Keratinocyte (primary cell): Measurements from ENCODE around the gene ARHGAP18. TPM values are rescaled to one million over a fixed set of nuclear protein-coding genes. Genes with fewer than 3 reads are reported as not detected.

Experiments
- DNase-seq: peaks from one replicate; pipeline ENCODE4 v3.0.0-alpha.2; 2011; ENCODE audit warnings: low read depth, missing footprints, low spot score
- FAIRE-seq: peaks from 2 replicates; lab custom pipeline; 2011; peaks lifted over from hg19 to GRCh38; lab: Jason Lieb, UNC
- H2AFZ ChIP-seq: 2 replicates; pipeline ENCODE4 v1.6.0; 2012; ENCODE audit warnings: low read length, control low read depth, inconsistent platforms; ENCODE audit not compliant: control insufficient read depth
- H3K27ac ChIP-seq: 2 replicates; pipeline ENCODE4 v1.5.1; 2011; ENCODE audit warnings: low read length; ENCODE audit not compliant: control insufficient read depth, insufficient read depth
- H3K27me3 ChIP-seq: 3 replicates; pipeline ENCODE4 v1.6.0; 2011; ENCODE audit warnings: low read length; ENCODE audit not compliant: control insufficient read depth, insufficient read depth; ENCODE audit errors: extremely low read depth
- H3K36me3 ChIP-seq, 2 experiments: 2 replicates in 1 of 2; 3 replicates in 1 of 2; pipeline ENCODE4 v1.5.1; 2011; ENCODE audit warnings: low read length in 2 of 2, mild to moderate bottlenecking in 1 of 2; ENCODE audit not compliant: control insufficient read depth in 2 of 2, insufficient read depth in 2 of 2; ENCODE audit errors: extremely low read depth in 1 of 2
- H3K4me1 ChIP-seq: 3 replicates; pipeline ENCODE4 v1.5.1; 2011; ENCODE audit warnings: low read length; ENCODE audit not compliant: control insufficient read depth, insufficient read depth; ENCODE audit errors: extremely low read depth
- H3K4me2 ChIP-seq: 3 replicates; pipeline ENCODE4 v1.6.0; 2011; ENCODE audit warnings: low read depth, low read length; ENCODE audit not compliant: control insufficient read depth, insufficient read depth; ENCODE audit errors: extremely low read depth
- H3K4me3 ChIP-seq, 3 experiments: fragments of 200-600 bp in 1 of 3; sonication (generic) in 1 of 3; 2 replicates in 2 of 3; 3 replicates in 1 of 3; pipeline ENCODE4 v1.5.1; 2011 to 2016; ENCODE audit warnings: low read length in 3 of 3, mild to moderate bottlenecking in 3 of 3, control low read depth in 2 of 3, inconsistent platforms in 1 of 3, low read depth in 1 of 3, mixed read lengths in 1 of 3, mixed run types in 1 of 3, moderate library complexity in 1 of 3; ENCODE audit not compliant: control insufficient read depth in 2 of 3, insufficient read depth in 2 of 3; ENCODE audit errors: extremely low read depth in 1 of 3
- H3K79me2 ChIP-seq: 2 replicates; pipeline ENCODE4 v1.6.0; 2012; ENCODE audit warnings: low read length; ENCODE audit not compliant: control insufficient read depth, insufficient read depth
- H3K9ac ChIP-seq: 3 replicates; pipeline ENCODE4 v1.6.0; 2011; ENCODE audit warnings: low read length; ENCODE audit not compliant: control insufficient read depth, insufficient read depth; ENCODE audit errors: extremely low read depth
- H3K9me1 ChIP-seq: 3 replicates; pipeline ENCODE4 v1.6.0; 2011; ENCODE audit warnings: low read length; ENCODE audit not compliant: control insufficient read depth, insufficient read depth; ENCODE audit errors: extremely low read depth
- H3K9me3 ChIP-seq: 2 replicates; pipeline ENCODE4 v1.5.1; 2012; ENCODE audit warnings: low read depth, low read length; ENCODE audit not compliant: control insufficient read depth
- H4K20me1 ChIP-seq: 3 replicates; pipeline ENCODE4 v1.6.0; 2011; ENCODE audit warnings: low read length; ENCODE audit not compliant: control insufficient read depth, insufficient read depth; ENCODE audit errors: extremely low read depth
- CTCF ChIP-seq, 3 experiments: IDR thresholded peaks in 1 of 3; conservative IDR thresholded peaks in 1 of 3; optimal IDR thresholded peaks in 1 of 3; 2 replicates in 2 of 3; 3 replicates in 1 of 3; pipeline versions ENCODE3 to v1.5.1; 2011; ENCODE audit warnings: low read length in 3 of 3, mild to moderate bottlenecking in 3 of 3, moderate library complexity in 2 of 3, control low read depth in 1 of 3, inconsistent platforms in 1 of 3; ENCODE audit not compliant: insufficient read depth in 2 of 3; ENCODE audit errors: extremely low read depth in 1 of 3
- EZH2 ChIP-seq: IDR thresholded peaks from one replicate; pipeline ENCODE4 v1.6.1; 2012; ENCODE audit warnings: inconsistent platforms, mild to moderate bottlenecking, low read length, moderate library complexity
- dilution Hi-C: fragments of 300-500 bp; cut with MboI; formaldehyde crosslinking; loops from one replicate; pipeline ENCODE4 v1.7.0; 2020; ENCODE audit warnings: low sequenced_read_pairs; ENCODE audit not compliant: extremely low pct_ligation_motif_present
- polyA plus RNA-seq, 5 experiments: library from polyadenylated mRNA; depleted of rRNA in 3 of 5; stranded (reverse) in 3 of 5; stranded (forward) in 1 of 5; unstranded in 1 of 5; fragments of >200 nt; gene quantifications; 1 replicate in 1 of 5; 2 replicates in 3 of 5; 3 replicates in 1 of 5; pipeline versions ENCODE4 v1.2.1 to v1.2.3, GENCODE V29; 2011 to 2012; ENCODE audit warnings: missing spikeins in 2 of 5, low read depth in 1 of 5, low replicate concordance in 1 of 5

The ARHGAP18 gene
- polyA plus RNA-seq, 1 donor (not counting 4 experiments of a cell fraction or from before 2014, with no cell fraction given), result 17.7 TPM

- Histone ChIP-seq H3K27ac (no peak overlapping the region), H3K27me3 (no peaks in the 10 kb centered on the region), H3K36me3 (peaks cover 0 to 4% of the 10 kb centered on the region in 2 experiments), H3K4me2 (no peak overlapping the region), H3K9ac (no peak overlapping the region), H3K79me2 (peaks cover 72% of the 10 kb centered on the region), H3K4me3 (no peak overlapping the region), H3K9me1 (no peaks in the 10 kb centered on the region), H3K4me1 (peaks cover 15% of the 10 kb centered on the region), H2AFZ (no peak overlapping the region), H4K20me1 (no peaks in the 10 kb centered on the region), H3K9me3 (no peaks in the 10 kb centered on the region)
- FAIRE-seq (no peak), DNase-seq (no peak)
- TF ChIP-seq EZH2 (no peak), CTCF (optimal IDR thresholded peaks at IDR 0.05 in 1 of 3, IDR thresholded peaks at IDR 0.05 in 1 of 3, conservative IDR thresholded peaks at IDR 0.05 in 1 of 3; ENCODE audit: extremely low read depth in 1 of 3, insufficient read depth in 2 of 3, low read length in 3 of 3) (no peak)
- dilution Hi-C loops, result no loop called here
Observed at GRCh38 chr6:129657483-129657882, 52.5 kb downstream of the ARHGAP18 start.

- Histone ChIP-seq H3K9ac (no peak overlapping the region), H3K36me3 (peaks cover 0 to 4% of the 10 kb centered on the region in 2 experiments), H4K20me1 (no peaks in the 10 kb centered on the region), H3K27me3 (no peaks in the 10 kb centered on the region), H3K27ac (no peak overlapping the region), H3K4me3 (no peak overlapping the region), H3K4me1 (peaks cover 10% of the 10 kb centered on the region), H2AFZ (no peak overlapping the region), H3K9me1 (no peaks in the 10 kb centered on the region), H3K9me3 (no peaks in the 10 kb centered on the region), H3K79me2 (peaks cover 69% of the 10 kb centered on the region), H3K4me2 (no peak overlapping the region)
- FAIRE-seq (no peak), DNase-seq (no peak)
- TF ChIP-seq CTCF (optimal IDR thresholded peaks at IDR 0.05 in 1 of 3, IDR thresholded peaks at IDR 0.05 in 1 of 3, conservative IDR thresholded peaks at IDR 0.05 in 1 of 3; ENCODE audit: extremely low read depth in 1 of 3, insufficient read depth in 2 of 3, low read length in 3 of 3), result no peak
- TF ChIP-seq EZH2, result no peak
- dilution Hi-C loops, result no loop called here
Observed at GRCh38 chr6:129655334-129655733, 54.6 kb downstream of the ARHGAP18 start.
